SU-DHL-6 (cell line): ENCODE measurements around the gene RGS18.

Source experiments
- H2AFZ ChIP-seq: fragments of 200-600 bp; sonication (generic); 2 replicates; pipeline ENCODE4 v1.6.1; 2014; ENCODE audit warnings: low read depth, mild to moderate bottlenecking, moderate library complexity, mixed read lengths, antibody characterized with exemption, low read length; ENCODE audit not compliant: severe bottlenecking
- H3F3A ChIP-seq: fragments of 200-600 bp; shearing (Covaris generic); 2 replicates; pipeline ENCODE4 v1.6.0; 2016; ENCODE audit warnings: antibody characterized with exemption, mild to moderate bottlenecking; ENCODE audit not compliant: insufficient read depth
- H3K27ac ChIP-seq: fragments of 200-600 bp; sonication (generic); 2 replicates; pipeline ENCODE4 v1.5.1; 2016; ENCODE audit warnings: low read depth, mild to moderate bottlenecking, low read length, moderate library complexity, mixed read lengths
- H3K27me3 ChIP-seq: fragments of 200-600 bp; sonication (generic), shearing (Covaris generic); 2 replicates; pipeline ENCODE4 v1.6.0; 2014; ENCODE audit warnings: mild to moderate bottlenecking, low read length
- H3K36me3 ChIP-seq: fragments of 200-600 bp; sonication (generic); 2 replicates; pipeline ENCODE4 v1.6.1; 2014; ENCODE audit warnings: mild to moderate bottlenecking, low read length, mixed read lengths
- H3K4me2 ChIP-seq: fragments of 300-600, 200-600 bp; shearing (Covaris generic), sonication (generic); 2 replicates; pipeline ENCODE4 v1.6.0; 2014; ENCODE audit warnings: low read length, low read depth, mild to moderate bottlenecking; ENCODE audit not compliant: poor library complexity, severe bottlenecking
- H3K4me3 ChIP-seq: fragments of 200-600 bp; sonication (generic); 2 replicates; pipeline ENCODE4 v1.5.1; 2014; ENCODE audit warnings: antibody characterized with exemption, low read length, mild to moderate bottlenecking, mixed read lengths; ENCODE audit not compliant: insufficient read depth, poor library complexity, severe bottlenecking
- H3K79me2 ChIP-seq: fragments of 200-600 bp; sonication (generic); 2 replicates; pipeline ENCODE4 v1.6.1; 2014; ENCODE audit warnings: mild to moderate bottlenecking, low read length, moderate library complexity; ENCODE audit not compliant: insufficient read depth
- H3K9ac ChIP-seq: fragments of 200-600 bp; sonication (generic); 2 replicates; pipeline ENCODE4 v1.7.0; 2014; ENCODE audit warnings: mild to moderate bottlenecking, low read length
- H3K9me2 ChIP-seq: fragments of 200-600 bp; sonication (generic); replicated peaks from 2 replicates; pipeline ENCODE4 v1.6.1; 2014; ENCODE audit warnings: low read length; ENCODE audit not compliant: insufficient read depth
- H3K9me3 ChIP-seq: fragments of 200-600 bp; sonication (generic); 2 replicates; pipeline ENCODE4 v1.6.1; 2014; ENCODE audit warnings: low read length, mixed read lengths; ENCODE audit not compliant: insufficient read depth
- H4K20me1 ChIP-seq: fragments of 200-600 bp; sonication (generic); 2 replicates; pipeline ENCODE4 v1.6.1; 2014; ENCODE audit warnings: low read depth, mild to moderate bottlenecking, antibody characterized with exemption, low read length, moderate library complexity, mixed read lengths
- EZH2phosphoT487 ChIP-seq: fragments of 200-600 bp; sonication (generic), shearing (Covaris generic); conservative IDR thresholded peaks from 2 replicates; pipeline ENCODE4 v1.6.1; 2018; ENCODE audit warnings: mild to moderate bottlenecking, antibody characterized with exemption, low read length, moderate library complexity, mixed read lengths
- TF ChIP-seq, protein P1 (sequence below): fragments of 200-600 bp; sonication (generic); IDR thresholded peaks from one replicate; pipeline ENCODE4 v1.5.1; 2017; ENCODE audit warnings: antibody characterized with exemption, mild to moderate bottlenecking, low read length, moderate library complexity; ENCODE audit not compliant: insufficient read depth, poor library complexity, severe bottlenecking

Gene RGS18

DNA sequence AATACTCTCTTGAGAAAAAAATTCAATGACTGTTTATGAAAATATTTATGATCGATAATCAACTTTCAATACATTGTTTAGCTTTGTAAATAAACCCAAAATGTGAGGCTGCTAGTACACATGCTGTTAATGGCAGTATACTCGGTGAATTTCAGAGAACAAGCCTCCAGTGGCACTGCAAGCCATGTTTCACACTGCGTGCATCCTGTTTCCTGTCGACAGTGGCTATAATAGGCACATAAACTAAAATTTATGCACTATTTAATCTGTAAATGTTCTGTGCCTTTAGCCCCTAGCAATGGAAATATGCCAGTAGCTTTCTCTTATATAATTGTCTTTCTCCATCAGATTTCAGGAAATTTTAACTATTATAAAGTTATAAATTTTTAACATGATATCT lies 26.3 kb upstream of the RGS18 start:
- TF ChIP-seq EZH2phosphoT487 = no peak
- TF ChIP-seq, protein P1, sequence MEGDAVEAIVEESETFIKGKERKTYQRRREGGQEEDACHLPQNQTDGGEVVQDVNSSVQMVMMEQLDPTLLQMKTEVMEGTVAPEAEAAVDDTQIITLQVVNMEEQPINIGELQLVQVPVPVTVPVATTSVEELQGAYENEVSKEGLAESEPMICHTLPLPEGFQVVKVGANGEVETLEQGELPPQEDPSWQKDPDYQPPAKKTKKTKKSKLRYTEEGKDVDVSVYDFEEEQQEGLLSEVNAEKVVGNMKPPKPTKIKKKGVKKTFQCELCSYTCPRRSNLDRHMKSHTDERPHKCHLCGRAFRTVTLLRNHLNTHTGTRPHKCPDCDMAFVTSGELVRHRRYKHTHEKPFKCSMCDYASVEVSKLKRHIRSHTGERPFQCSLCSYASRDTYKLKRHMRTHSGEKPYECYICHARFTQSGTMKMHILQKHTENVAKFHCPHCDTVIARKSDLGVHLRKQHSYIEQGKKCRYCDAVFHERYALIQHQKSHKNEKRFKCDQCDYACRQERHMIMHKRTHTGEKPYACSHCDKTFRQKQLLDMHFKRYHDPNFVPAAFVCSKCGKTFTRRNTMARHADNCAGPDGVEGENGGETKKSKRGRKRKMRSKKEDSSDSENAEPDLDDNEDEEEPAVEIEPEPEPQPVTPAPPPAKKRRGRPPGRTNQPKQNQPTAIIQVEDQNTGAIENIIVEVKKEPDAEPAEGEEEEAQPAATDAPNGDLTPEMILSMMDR = no peak

DNA sequence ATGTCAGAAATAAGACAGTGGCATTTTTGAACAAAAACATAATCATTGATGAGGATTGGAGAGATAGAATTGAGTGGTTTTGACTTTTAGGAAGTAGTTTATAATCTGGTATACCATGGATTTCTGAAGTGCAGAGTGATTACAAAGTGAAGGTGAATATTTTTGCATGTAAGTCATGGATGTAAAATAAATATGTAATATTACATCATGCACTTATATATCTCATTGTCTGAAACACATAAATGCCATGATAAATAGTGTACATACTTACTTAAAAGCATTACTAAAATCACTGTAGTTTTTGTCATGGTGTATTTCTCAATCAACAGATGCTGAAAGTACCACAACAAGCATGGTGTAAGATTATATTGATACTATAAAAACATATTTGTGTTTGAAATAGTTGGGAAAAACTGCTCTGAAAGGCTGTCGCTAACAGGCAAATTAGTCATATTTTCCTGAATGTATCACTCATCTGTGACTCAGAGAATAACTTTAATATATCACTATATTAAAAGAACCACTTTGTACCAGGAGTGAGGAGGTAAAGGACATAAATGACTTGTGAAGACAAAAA lies 24.8 kb upstream of the RGS18 start:
- no peaks in the 10 kb centered on the region for H3K9me2 ChIP-seq
- H2AFZ ChIP-seq = no peak overlapping the region
- H3K36me3 ChIP-seq = no peaks in the 10 kb centered on the region
- H3K79me2 ChIP-seq = no peaks in the 10 kb centered on the region
- no peak overlapping the region for H3K4me3 ChIP-seq
- H3K4me2 ChIP-seq = no peak overlapping the region
- H3K9ac ChIP-seq = no peak overlapping the region
- H4K20me1 ChIP-seq = no peaks in the 10 kb centered on the region
- no peaks in the 10 kb centered on the region for H3K9me3 ChIP-seq
- no peak for TF ChIP-seq EZH2phosphoT487
- TF ChIP-seq, protein P1 = no peak
- H3F3A ChIP-seq = no peaks in the 10 kb centered on the region
- H3K27me3 ChIP-seq = no peaks in the 10 kb centered on the region
- H3K27ac ChIP-seq = no peak overlapping the region

More for the DNA sequence above, 26.3 kb upstream of the RGS18 start:
- Histone ChIP-seq H3K9ac (no peak overlapping the region), H3K4me3 (no peak overlapping the region), H3K36me3 (no peaks in the 10 kb centered on the region), H3K9me2 (no peaks in the 10 kb centered on the region), H3K27me3 (no peaks in the 10 kb centered on the region), H3K79me2 (no peaks in the 10 kb centered on the region), H3K9me3 (no peaks in the 10 kb centered on the region), H3F3A (no peaks in the 10 kb centered on the region), H2AFZ (peak overlapping the region; percentile 73), H3K4me2 (peak overlapping the region; percentile 31), H3K27ac (no peak overlapping the region), H4K20me1 (no peaks in the 10 kb centered on the region)

DNA sequence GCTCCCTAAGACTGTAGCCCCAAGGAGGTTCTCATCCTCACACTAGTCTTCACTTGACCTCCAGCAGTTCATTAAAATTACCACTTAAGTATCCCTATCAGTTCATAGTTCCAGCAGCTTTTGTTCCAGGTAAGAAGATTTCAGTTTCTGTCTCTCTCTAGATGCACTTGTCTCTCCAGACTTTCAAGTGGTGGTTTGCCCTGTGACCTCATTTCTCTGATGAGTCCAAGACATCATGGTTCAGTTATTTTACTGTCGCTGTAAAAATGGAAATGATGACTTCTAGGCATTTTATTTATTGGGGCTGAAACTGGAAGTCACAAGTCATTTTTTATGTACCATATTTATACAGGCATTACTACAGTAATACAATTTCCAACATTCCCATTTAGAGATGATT lies 17.9 kb upstream of the RGS18 start:
- H3K27me3 ChIP-seq = no peaks in the 10 kb centered on the region
- H3K9me3 ChIP-seq = no peaks in the 10 kb centered on the region
- no peak for TF ChIP-seq EZH2phosphoT487
- TF ChIP-seq, protein P1 = no peak
- no peak overlapping the region for H3K9ac ChIP-seq
- no peaks in the 10 kb centered on the region for H3K36me3 ChIP-seq
- no peak overlapping the region for H3K4me3 ChIP-seq
- H3K27ac ChIP-seq = no peak overlapping the region
- H3K79me2 ChIP-seq = no peaks in the 10 kb centered on the region
- no peaks in the 10 kb centered on the region for H4K20me1 ChIP-seq
- no peaks in the 10 kb centered on the region for H3K9me2 ChIP-seq
- H3F3A ChIP-seq = no peaks in the 10 kb centered on the region
- H2AFZ ChIP-seq = peak overlapping the region; percentile 38
- H3K4me2 ChIP-seq = no peak overlapping the region
